RCC 7860 (cell line): ENCODE results near the gene PEAR1.

ENCODE experiments used
- DNase-seq: peaks from one replicate; pipeline ENCODE4 v3.0.0-alpha.2; 2015; ENCODE audit warnings: low spot score
- FAIRE-seq: peaks from 2 replicates; lab custom pipeline; 2012; peaks lifted over from hg19 to GRCh38; lab: Jason Lieb, UNC

Gene PEAR1

DNA sequence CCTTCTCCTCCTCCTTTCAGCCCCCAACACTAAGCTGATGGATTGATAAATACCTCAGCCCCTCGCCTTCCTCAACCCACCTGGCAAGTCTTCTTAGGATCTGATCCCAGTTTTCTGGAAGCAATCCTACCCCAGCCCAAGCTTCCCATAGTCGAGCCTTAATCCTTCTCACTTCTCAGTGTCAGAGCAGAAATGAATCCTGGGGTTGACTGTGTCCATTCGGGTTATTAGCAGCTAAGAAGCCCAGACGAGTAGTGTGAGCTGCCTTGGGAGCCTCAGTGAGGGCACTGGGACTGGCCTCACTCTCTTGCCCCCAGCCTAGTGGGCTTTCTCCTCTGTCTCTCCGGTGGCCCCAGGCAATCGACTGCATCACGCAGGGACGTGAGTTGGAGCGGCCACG lies 12.4 kb upstream of the PEAR1 start:
- DNase-seq (no peak), FAIRE-seq (no peak)

DNA sequence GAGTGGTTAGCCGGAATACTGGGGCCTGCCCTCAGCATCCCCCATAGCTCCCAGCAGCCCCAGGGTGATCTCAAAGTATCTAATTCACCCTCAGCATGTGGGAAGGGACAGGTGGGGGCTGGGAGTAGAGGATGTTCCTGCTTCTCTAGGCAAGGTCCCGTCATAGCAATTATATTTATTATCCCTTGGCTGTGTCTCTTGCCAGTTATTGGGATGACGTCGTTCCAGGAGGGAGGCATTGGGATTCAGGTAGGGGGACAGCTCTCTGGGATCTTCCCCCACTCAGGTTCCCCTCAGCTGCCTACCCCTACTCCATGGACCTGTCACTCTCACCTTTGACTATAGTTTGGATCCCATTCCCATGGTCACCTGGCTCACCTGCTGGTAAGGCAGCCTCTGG lies 11.9 kb upstream of the PEAR1 start:
- DNase-seq = no peak
- no peak for FAIRE-seq

- DNase-seq = no peak
- no peak for FAIRE-seq
Observed at GRCh38 chr1:156882543-156882942, 11.0 kb upstream of the PEAR1 start.

DNA sequence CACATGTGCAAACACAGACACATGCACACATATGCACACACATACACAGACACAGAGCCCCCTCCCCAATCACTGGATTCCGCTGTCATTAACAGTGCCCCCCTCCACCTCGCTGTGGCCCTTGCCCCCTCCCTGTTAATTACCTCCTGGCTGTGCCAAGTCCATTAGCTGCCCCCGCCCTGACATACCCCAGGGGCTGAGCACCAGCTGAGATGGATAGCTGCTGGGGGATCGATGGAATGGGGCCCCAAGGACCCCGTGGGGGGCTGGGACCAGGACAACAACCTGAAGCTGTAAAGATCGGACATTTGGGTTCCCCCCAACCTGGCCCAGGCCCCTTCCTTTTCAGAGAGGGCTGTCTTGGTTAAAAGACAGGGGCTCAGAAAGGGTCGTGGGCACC lies 9.6 kb upstream of the PEAR1 start:
- FAIRE-seq = no peak
- no peak for DNase-seq

DNA sequence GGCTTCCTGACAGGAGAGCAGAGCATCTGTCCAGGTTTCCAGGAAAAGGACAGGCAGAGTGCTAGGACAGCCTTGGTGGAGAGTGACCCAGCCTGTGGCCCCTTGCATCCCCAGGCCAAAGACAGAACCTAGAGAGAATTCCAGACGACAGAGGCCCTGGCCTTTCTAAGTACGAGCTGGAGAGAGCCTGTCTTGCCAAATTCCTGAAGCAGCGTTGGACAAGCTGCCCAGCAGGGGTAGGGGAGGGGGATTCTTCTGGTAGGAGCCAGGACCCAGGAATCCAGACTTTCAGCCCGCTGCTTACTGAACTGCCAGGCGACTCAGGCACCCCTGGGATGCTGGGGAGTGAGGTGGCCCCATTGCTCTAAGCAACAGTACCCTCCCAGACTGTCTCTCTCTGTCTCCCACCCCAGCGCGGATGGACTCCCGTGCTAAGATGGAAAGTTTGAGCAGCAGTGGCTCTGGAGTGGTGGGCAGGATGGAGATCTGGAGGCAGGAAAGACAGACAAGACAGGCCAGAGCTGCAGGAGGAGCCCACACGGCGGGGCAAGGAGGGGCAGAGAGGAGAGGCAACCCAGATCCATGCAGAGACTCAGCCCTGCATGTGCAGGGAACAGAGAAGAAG lies 8.8 kb upstream of the PEAR1 start:
- DNase-seq (no peak), FAIRE-seq (no peak)

- no peak for FAIRE-seq
Observed at GRCh38 chr1:156885314-156885713, 8.2 kb upstream of the PEAR1 start.

DNA sequence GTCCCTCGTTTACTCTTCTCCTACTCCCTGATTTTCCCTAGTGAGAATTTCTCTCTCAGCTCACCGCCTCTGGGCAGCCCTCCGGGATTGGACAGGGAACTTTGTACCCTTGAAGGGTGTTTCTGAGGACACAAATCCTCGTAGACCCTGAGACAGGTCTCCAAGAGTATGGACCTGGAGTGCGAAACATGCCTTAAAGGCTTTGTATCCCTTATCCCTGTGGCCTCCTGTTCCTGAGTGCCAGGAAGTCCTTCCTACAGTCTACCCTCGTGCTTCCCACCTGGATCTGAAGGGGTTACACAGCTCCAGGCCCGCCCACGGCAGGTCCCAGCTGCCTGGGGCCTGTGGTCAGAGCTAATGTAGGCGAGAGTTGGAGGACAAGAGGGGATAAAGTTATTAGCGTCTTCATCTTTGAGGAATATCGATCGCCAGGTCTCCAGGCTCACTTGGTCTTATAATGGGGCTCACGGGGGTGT lies 7.6 kb upstream of the PEAR1 start:
- DNase-seq (no peak), FAIRE-seq (no peak)

More at GRCh38 chr1:156885314-156885713, 8.2 kb upstream of the PEAR1 start:
- DNase-seq = no peak

- FAIRE-seq (no peak), DNase-seq (no peak)
Observed at GRCh38 chr1:156886583-156887281, 6.8 kb upstream of the PEAR1 start.

- FAIRE-seq = no peak
- DNase-seq = no peak
Observed at GRCh38 chr1:156887317-156887716, 6.2 kb upstream of the PEAR1 start.

DNA sequence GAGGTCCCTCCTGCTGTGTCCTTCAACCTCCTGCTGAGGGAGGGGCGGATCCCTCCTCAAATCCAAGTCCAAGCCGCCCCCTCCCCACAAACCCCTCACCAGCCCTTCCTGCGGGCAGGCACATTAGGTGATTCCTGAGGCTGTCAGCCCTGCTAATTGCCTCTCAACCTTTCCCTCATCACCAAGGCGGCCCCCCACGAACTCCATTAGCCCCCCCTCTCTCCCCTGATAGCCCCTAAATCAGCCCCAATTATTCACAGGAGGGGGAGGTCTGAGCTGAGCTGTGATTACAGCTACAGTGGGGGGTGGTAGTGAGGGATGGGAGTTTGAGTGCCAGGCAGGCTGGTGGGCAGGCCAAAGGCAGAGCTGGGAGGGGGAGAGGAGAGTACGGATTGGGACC lies 5.8 kb upstream of the PEAR1 start:
- DNase-seq (no peak), FAIRE-seq (no peak)

GRCh38 chr1:156889802-156890580 lies 3.5 kb upstream of the PEAR1 start:
- no peak for FAIRE-seq
- peak; percentile 70 for DNase-seq

GRCh38 chr1:156892190-156893047 lies 1.1 kb upstream of the PEAR1 start:
- no peak for FAIRE-seq
- peak; percentile 63 for DNase-seq

- FAIRE-seq (no peak), DNase-seq (no peak)
Observed at GRCh38 chr1:156894001-156894400, 483 bp downstream of the PEAR1 start.

- FAIRE-seq = no peak
- DNase-seq = no peak
Observed at GRCh38 chr1:156894711-156895454, 1.4 kb downstream of the PEAR1 start.

- no peak for DNase-seq
Observed at GRCh38 chr1:156895455-156895812, 1.9 kb downstream of the PEAR1 start.

GRCh38 chr1:156895927-156896326 lies 2.4 kb downstream of the PEAR1 start:
- DNase-seq (no peak), FAIRE-seq (no peak)

More at GRCh38 chr1:156895455-156895812, 1.9 kb downstream of the PEAR1 start:
- FAIRE-seq = no peak

DNA sequence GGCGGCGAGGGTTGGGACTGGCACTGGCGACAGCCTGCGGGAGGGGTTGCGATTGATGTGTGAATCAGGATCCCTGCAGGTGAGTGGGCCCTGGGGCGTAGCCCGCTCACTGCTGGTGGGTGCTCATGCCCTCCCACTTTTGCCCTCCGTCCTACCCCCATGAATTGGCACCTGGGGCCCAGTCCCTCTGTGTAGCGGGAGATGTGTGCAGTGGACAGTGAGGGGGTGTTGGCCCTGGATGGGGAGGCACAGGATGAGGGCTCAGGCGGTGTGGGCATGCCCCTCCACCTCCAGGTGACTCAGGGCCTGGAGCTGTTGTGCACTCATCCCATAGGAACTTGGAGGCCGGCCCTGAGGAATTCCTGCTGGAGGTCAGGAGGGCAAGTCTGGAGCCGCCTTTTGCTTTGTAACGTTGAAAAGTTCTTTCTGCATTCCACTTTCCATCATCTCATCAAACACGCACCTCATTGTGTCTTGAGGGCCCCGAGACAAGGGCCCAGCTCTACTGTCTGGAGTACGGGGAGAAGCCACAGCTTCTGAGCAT lies 3.0 kb downstream of the PEAR1 start:
- FAIRE-seq (peak; percentile 82), DNase-seq (peak; percentile 93)

- FAIRE-seq (peak; percentile 58), DNase-seq (peak; percentile 71)
Observed at GRCh38 chr1:156897078-156897825, 3.7 kb downstream of the PEAR1 start.

DNA sequence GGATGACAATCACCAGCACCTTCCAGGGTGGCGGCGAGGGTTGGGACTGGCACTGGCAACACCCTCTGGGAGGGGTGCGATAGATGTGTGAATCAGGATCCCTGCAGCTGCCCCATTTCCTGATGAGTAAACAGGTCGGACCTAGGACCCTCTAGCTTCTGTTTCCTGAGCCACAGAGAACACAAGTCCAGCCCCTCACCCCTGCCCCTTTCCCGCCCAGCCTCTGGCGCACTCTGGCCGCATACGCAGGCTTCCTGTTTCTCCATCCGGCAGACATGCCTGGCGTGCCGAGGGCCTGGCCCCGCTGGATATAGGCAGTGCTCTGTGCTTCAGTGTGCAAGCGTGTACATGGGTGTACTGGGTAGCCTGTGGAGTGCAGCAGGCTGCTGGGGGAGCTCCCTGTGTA lies 4.6 kb downstream of the PEAR1 start:
- FAIRE-seq (no peak), DNase-seq (no peak)
